ENCODE data around the gene MAL. TPM values are rescaled to one million over a fixed set of nuclear protein-coding genes. Genes with fewer than 3 reads are reported as not detected.

Gene MAL
- total RNA-seq, 2 donors from 2014 or later = 127 to 159 TPM

GRCh38 chr2:95044601-95045000, 19.1 kb downstream of the MAL start:
- peaks cover 45% of the 10 kb centered on the region for H3K4me1 Mint-ChIP-seq
- ATAC-seq = no peak
- H3K27ac Mint-ChIP-seq = peak overlapping the region; percentile 90

GRCh38 chr2:95046371-95047112, 21.0 kb downstream of the MAL start:
- no peak overlapping the region for H3K4me3 Mint-ChIP-seq
- peaks cover 7% of the 10 kb centered on the region for H3K36me3 Mint-ChIP-seq (ENCODE audit: low read depth)
- no peak for DNase-seq
- H3K27me3 Mint-ChIP-seq = no peaks in the 10 kb centered on the region
- no peaks in the 10 kb centered on the region for H3K9me3 ChIP-seq (ENCODE audit: control insufficient read depth, low read length, poor library complexity, severe bottlenecking)
- ATAC-seq = no peak
- H3K27ac Mint-ChIP-seq = peak overlapping the region; percentile 72
- H3K4me1 Mint-ChIP-seq = peaks cover 40% of the 10 kb centered on the region

More at GRCh38 chr2:95044601-95045000, 19.1 kb downstream of the MAL start:
- H3K9me3 ChIP-seq (ENCODE audit: control insufficient read depth, low read length, poor library complexity, severe bottlenecking) = peaks cover under 1% of the 10 kb centered on the region
- Mint-ChIP-seq H3K27me3 (no peaks in the 10 kb centered on the region), H3K4me3 (no peak overlapping the region), H3K36me3 (ENCODE audit: low read depth) (peaks cover 4% of the 10 kb centered on the region)
- DNase-seq = no peak

DNA sequence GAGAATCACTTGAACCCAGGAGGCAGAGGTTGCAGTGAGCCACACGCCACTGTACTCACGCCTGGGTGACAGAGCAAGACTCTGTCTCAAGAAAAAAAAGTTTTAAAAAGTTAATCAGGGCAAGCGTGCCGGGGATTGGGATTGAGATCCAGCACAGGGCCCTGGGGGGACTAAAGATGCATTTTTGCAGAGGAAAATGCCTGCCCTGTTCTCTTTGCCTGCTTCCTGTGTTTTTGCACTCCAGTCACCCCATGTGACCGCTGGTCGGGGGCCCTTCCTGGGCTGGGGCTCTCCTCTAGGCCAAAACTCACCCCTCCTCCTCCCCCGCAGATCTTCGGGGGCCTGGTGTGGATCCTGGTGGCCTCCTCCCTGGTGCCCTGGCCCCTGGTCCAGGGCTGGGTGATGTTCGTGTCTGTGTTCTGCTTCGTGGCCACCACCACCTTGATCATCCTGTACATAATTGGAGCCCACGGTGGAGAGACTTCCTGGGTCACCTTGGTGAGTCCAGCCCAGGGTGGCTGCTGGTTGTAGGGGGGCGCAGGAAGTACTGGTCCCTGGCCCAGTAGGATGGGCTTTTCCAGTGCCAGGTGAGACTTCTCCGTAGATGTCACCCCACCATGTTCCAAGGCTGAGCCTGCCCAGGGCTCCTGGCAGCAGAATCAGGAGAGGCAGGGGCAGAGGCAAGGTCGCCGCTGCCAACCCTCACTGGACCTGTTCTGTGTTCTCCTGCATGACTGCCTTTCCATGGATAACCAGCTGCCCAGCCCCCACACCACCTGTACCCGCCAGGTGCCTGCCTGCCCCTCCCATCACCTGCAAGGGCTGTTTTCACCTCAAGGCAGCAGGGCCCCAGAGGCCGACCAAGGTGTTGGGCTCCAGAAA, 22.4 kb downstream of the MAL start:
- Mint-ChIP-seq H3K36me3 (ENCODE audit: low read depth) (peaks cover 7% of the 10 kb centered on the region), H3K4me1 (peaks cover 31% of the 10 kb centered on the region), H3K27me3 (no peaks in the 10 kb centered on the region), H3K4me3 (no peak overlapping the region), H3K27ac (peak overlapping the region; percentile 68)
- DNase-seq (no peak), ATAC-seq (no peak)
- H3K9me3 ChIP-seq (ENCODE audit: control insufficient read depth, low read length, poor library complexity, severe bottlenecking) = no peaks in the 10 kb centered on the region

DNA sequence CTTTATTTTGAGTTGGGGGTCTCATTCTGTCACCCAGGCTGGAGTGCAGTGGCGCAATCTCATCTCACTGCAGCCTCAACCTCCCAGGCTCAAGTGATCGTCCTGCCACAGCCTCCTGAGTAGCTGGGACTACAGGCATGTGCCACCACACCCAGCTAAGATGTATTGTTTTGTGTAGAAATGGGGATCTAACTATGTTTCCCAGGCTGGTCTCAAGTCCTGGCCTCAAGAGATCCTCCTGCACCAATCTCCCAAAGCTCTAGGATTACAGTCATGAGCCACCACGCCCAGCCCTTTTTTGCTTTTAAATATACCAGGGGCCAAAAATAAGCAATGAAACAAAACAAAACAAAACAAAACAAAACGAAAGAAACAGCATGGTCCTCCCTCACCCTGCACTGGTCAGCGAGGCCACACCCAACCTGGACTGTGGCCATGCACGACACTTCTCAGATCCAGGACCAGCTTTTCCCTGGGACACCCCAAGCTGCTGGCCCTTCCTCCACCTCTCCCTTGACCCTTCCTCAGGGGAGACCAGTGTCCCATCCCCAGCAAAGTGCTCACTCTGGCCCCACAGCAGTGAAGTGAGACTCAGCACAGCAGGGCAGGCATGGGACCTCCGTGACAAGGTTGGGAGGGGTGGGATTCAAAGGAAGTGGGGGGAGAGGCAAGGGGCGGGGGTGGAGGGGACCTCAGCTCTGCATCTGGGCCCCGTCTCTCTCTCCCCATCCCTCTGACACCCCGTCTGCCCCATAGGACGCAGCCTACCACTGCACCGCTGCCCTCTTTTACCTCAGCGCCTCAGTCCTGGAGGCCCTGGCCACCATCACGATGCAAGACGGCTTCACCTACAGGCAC, 23.5 kb downstream of the MAL start:
- no peak for ATAC-seq
- peaks cover 3% of the 10 kb centered on the region for H3K36me3 Mint-ChIP-seq (ENCODE audit: low read depth)
- peak overlapping the region; percentile 68 for H3K27ac Mint-ChIP-seq
- H3K4me3 Mint-ChIP-seq = no peak overlapping the region
- H3K27me3 Mint-ChIP-seq = no peaks in the 10 kb centered on the region
- peaks cover 24% of the 10 kb centered on the region for H3K4me1 Mint-ChIP-seq
- no peak for DNase-seq
- H3K9me3 ChIP-seq (ENCODE audit: control insufficient read depth, low read length, poor library complexity, severe bottlenecking) = no peaks in the 10 kb centered on the region

DNA sequence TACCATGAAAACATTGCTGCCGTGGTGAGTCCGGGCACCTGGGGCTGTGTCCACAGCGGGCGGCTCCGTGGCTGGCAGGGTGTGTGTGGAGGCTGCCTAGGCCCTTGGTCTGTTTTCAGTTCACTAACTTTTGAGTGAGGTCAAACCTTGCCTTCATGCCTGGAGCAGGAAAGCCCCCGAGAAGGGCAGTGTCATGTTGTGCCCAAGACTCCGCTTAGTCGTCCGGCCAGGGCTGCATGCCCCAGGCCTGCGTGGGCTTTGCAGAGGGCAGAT, 24.1 kb downstream of the MAL start:
- Mint-ChIP-seq H3K4me3 (no peak overlapping the region), H3K36me3 (ENCODE audit: low read depth) (peaks cover 3% of the 10 kb centered on the region), H3K4me1 (peaks cover 27% of the 10 kb centered on the region), H3K27ac (peak overlapping the region; percentile 68), H3K27me3 (no peaks in the 10 kb centered on the region)
- DNase-seq = no peak
- no peaks in the 10 kb centered on the region for H3K9me3 ChIP-seq (ENCODE audit: control insufficient read depth, low read length, poor library complexity, severe bottlenecking)
- ATAC-seq = no peak

DNA sequence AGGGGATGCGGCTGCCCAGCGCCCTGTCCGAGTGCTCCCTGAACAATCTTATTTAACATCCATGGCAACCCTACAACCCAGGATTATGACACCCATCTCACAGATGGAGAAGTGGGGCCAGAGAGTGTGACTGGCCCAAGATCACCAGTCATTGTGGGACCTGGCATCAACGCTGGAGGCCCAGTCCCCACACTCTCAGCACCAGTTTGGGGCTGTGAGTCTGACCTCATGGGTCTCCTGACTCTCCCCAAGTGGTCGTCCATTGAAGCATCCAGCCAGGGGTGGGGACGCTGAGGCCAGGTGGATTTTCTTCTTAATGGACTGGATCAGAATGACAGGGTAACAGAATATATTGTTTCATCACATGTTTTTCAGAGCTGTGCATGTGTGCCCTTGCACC, 24.5 kb downstream of the MAL start:
- Mint-ChIP-seq H3K4me1 (peaks cover 29% of the 10 kb centered on the region), H3K27me3 (no peaks in the 10 kb centered on the region), H3K27ac (peak overlapping the region; percentile 68), H3K4me3 (no peak overlapping the region), H3K36me3 (ENCODE audit: low read depth) (peaks cover 3% of the 10 kb centered on the region)
- ATAC-seq (no peak), DNase-seq (no peak)
- H3K9me3 ChIP-seq (ENCODE audit: control insufficient read depth, low read length, poor library complexity, severe bottlenecking) = no peaks in the 10 kb centered on the region

DNA sequence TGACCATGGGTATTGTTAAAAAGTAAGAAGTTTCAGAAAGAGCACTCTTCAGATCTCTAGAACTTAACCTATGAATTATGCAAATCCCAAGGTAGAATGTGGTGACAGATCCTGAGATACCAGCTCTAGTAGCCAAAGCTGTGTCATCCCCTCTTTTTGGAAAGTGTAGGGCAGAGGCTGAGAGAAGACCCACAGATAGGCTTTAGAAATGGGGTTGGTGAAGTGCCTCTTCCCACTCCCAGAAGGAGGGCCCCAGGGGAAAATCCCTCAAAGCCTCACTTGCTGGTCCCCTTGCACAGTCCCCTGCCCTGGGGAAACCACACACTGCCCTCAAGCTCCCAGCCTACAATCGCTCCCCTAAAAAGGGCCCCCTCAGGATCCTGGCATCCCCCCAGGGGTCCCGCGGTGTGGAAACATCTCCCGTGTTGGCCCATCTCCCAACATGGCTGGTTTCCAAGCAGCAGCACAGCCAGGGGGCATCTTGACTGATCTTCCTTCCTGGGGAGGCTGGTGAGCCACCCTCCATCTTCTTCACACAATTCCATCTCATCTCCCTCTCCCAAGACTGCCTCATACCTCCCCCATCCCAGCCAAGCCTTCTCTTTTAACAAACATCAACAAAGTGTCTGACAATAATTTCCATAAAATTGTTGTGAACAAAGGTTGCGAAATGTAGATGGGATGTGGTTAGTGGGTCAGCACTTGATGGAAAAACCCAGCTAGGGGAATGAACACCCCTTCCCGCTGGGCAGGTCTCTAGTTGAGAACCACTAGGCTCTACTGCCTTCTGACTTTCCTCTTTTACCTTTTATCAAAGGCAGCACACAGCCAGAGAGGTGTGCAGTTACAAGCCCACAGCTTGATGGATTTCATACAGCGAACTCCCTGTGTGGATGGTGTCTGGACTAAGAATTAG, 25.1 kb downstream of the MAL start:
- Mint-ChIP-seq H3K4me1 (peaks cover 32% of the 10 kb centered on the region), H3K4me3 (no peak overlapping the region), H3K27ac (peak overlapping the region; percentile 68), H3K27me3 (no peaks in the 10 kb centered on the region), H3K36me3 (ENCODE audit: low read depth) (peaks cover 3% of the 10 kb centered on the region)
- ATAC-seq (no peak), DNase-seq (no peak)
- no peaks in the 10 kb centered on the region for H3K9me3 ChIP-seq (ENCODE audit: control insufficient read depth, low read length, poor library complexity, severe bottlenecking)

GRCh38 chr2:95051626-95052025, 26.1 kb downstream of the MAL start:
- H3K27ac Mint-ChIP-seq = peak overlapping the region; percentile 68
- H3K4me3 Mint-ChIP-seq = no peak overlapping the region
- DNase-seq = no peak
- ATAC-seq = no peak
- H3K4me1 Mint-ChIP-seq = peaks cover 36% of the 10 kb centered on the region
- H3K27me3 Mint-ChIP-seq = no peaks in the 10 kb centered on the region
- H3K36me3 Mint-ChIP-seq (ENCODE audit: low read depth) = peaks cover 3% of the 10 kb centered on the region
- H3K9me3 ChIP-seq (ENCODE audit: control insufficient read depth, low read length, poor library complexity, severe bottlenecking) = no peaks in the 10 kb centered on the region

- H3K4me1 Mint-ChIP-seq = peaks cover 32% of the 10 kb centered on the region
- no peaks in the 10 kb centered on the region for H3K9me3 ChIP-seq (ENCODE audit: control insufficient read depth, low read length, poor library complexity, severe bottlenecking)
- ATAC-seq = no peak
- H3K4me3 Mint-ChIP-seq = no peak overlapping the region
- peaks cover 3% of the 10 kb centered on the region for H3K36me3 Mint-ChIP-seq (ENCODE audit: low read depth)
- no peak overlapping the region for H3K27ac Mint-ChIP-seq
- no peak for DNase-seq
- H3K27me3 Mint-ChIP-seq = no peaks in the 10 kb centered on the region
Measured at GRCh38 chr2:95052307-95052706, 26.8 kb downstream of the MAL start.

DNA sequence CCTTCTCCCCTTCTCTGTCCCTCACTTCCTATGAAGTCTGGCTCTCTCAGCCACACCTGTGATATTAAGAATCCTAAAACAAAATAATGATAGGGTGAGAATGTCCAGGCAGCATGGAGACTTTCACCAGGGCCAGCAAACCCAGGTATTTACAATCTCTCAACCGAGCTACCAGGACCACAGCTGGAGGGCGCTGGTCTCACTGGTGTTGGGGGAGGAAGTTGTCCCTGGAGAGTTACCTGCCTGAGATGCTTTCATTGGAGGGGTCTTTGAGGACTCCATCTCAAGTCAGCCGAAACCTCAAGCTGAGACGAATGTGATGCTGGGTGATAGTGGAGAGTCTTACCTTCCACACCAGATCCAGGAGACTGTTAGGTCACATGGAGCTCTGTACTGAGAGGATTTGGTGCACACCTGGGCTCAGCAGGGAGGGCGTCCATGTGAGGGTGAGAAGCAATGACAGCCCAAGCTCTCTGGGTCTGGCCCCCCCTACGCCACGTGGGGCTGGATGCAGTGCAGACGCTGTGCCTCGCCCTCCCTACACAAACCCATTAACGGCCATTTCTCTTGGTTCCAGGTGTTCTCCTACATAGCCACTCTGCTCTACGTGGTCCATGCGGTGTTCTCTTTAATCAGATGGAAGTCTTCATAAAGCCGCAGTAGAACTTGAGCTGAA, 27.4 kb downstream of the MAL start:
- DNase-seq = no peak
- Mint-ChIP-seq H3K27ac (peak overlapping the region; percentile 21), H3K4me3 (no peak overlapping the region), H3K27me3 (no peaks in the 10 kb centered on the region), H3K4me1 (peaks cover 32% of the 10 kb centered on the region), H3K36me3 (ENCODE audit: low read depth) (peaks cover 3% of the 10 kb centered on the region)
- no peak for ATAC-seq
- no peaks in the 10 kb centered on the region for H3K9me3 ChIP-seq (ENCODE audit: control insufficient read depth, low read length, poor library complexity, severe bottlenecking)

- DNase-seq = no peak
- no peaks in the 10 kb centered on the region for H3K9me3 ChIP-seq (ENCODE audit: control insufficient read depth, low read length, poor library complexity, severe bottlenecking)
- Mint-ChIP-seq H3K4me3 (no peak overlapping the region), H3K27me3 (no peaks in the 10 kb centered on the region), H3K36me3 (ENCODE audit: low read depth) (peaks cover 3% of the 10 kb centered on the region), H3K27ac (peak overlapping the region; percentile 21), H3K4me1 (peaks cover 35% of the 10 kb centered on the region)
- ATAC-seq = no peak
Measured at GRCh38 chr2:95053543-95053942, 28.0 kb downstream of the MAL start.

- H3K4me1 Mint-ChIP-seq = peaks cover 35% of the 10 kb centered on the region
- ATAC-seq = no peak
- no peak overlapping the region for H3K4me3 Mint-ChIP-seq
- no peak for DNase-seq
- peaks cover 3% of the 10 kb centered on the region for H3K36me3 Mint-ChIP-seq (ENCODE audit: low read depth)
- no peaks in the 10 kb centered on the region for H3K27me3 Mint-ChIP-seq
- H3K27ac Mint-ChIP-seq = peak overlapping the region; percentile 21
- H3K9me3 ChIP-seq (ENCODE audit: control insufficient read depth, low read length, poor library complexity, severe bottlenecking) = no peaks in the 10 kb centered on the region
Measured at GRCh38 chr2:95054016-95054415, 28.5 kb downstream of the MAL start.

Data from T-helper 17 cell (primary cell).